Activated CD4-positive, alpha-beta T cell treated with anti-CD3 and anti-CD28 coated beads, Interleukin-2, Interleukin-6, amounts not matched to agents 100 ng/mL and 50 ng/mL, durations not matched to agents 16 hours and 8 hours (primary cell): Measurements from ENCODE around the gene RRP1.

Experiments used
- DNase-seq: peaks from one replicate; pipeline ENCODE4 v3.0.0-alpha.2; 2020

RRP1 gene

DNA sequence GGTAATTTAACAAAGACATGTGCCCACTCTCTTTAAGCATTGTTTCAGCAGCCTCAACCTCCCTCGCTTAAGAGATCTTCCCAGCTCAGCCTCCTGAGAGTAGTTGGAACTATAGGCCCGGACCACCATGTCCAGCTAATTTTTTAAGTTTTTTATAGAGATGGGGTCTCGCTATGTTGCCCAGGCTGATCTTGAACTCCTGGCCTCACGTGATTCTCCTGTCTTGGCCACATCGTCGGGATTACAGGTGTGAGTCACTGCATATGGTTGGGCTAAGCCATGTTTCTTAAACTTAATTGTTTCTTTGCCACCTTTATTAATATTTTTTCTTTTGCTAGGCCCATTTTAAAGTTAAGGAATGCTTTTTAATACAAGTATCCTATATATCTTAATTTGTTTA is 57.1 kb downstream of the RRP1 start:
- no peak for DNase-seq

DNA sequence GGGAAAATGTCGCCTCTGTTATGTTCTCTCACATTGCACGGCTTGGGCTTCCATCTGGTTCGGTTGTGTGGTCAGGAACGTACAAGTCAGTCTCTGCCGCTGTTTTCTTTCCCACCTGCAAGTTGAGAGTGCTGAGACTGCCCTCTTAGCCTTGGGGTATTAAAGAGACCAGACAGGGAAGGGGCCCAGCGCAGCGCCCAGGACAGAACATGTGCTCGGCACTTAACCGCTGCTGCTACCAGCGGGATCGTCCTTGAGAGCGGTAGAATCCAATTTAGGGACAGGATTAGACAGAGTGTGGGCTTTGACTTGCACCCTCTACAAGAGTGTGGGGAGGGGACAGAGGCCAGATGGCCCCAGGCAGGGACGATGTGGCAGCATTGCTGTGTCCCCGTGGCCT is 57.9 kb downstream of the RRP1 start:
- DNase-seq: no peak

DNA sequence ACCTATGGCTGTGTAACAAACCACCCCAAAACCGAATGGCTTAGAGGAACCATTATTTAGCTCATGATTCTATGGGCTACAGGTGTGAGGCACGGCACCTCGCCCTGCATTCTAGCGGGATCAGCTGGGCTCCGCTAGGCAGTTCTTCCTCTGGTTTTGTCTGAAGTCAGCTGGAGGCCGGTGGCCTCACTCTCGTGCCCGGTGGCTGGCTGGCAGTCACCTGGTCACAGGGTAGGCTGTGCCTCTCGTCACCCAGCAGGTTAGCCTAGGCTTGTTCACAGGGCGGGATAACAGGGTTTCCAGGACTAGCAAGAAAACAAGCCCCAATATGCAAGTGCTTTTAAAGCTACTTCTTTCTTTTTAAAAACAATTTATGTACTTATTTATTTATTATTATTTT is 59.4 kb downstream of the RRP1 start:
- no peak for DNase-seq

DNA sequence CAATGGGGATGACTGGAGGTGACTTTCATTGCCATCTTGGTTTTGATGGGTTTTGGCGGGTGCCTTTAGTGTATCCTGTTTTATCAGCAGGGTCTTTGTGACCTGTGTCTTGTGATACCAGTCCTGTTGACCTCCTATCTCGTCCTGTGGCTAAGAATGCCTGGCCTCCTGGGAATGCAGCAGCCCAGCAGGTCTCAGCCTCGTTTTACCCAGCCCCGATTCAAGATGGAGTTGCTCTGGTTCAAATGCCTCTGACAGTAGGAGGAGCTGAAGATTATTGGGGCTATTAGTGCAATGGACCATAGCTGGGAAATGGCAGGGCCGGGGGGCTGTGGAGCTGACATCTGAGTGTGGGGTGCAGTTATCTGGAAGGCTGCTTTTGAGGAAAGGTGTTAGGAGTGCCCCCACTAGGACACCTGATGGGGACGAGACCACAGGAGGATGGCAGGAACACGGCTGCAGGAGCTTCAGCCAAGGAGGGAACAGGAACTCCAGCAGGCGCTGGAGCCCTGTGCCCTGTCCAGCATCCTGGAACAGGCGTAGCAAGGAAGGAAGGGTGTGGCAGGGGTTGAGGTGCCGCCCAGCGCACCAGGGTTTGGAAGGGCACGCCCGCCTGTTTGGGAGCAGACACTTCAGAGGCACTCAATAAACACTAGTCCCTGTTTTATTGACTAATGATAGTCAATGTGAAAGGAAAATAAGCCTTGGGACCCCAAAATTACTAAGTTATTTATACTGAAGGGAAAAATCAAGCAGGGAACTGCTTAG is 60.3 kb downstream of the RRP1 start:
- DNase-seq: no peak

DNA sequence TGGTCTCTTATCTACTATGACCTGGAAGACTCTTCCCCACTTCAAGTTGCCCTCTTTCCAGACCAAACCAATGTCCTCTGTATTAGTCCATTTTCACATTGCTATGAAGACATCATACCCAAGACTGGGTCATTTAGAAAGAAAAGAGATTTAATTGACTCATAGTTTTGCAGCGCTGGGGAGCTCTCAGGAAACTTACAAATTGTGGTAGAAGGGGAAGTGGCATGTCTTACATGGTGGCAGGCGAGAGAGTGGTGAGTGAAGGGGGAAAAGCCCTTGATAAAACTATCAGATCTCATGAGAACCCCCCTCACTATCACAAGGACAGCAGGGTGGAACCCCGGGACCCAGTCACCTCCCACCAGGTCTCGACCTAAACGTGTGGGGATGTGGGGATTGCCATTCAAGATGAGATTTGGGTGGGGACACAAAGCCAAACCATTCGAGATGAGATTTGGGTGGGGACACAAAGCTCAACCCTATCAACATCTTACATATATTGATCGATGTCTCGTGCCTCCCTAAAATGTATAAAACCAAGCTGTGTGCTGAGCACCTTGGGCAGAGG is 61.4 kb downstream of the RRP1 start:
- no peak for DNase-seq

DNA sequence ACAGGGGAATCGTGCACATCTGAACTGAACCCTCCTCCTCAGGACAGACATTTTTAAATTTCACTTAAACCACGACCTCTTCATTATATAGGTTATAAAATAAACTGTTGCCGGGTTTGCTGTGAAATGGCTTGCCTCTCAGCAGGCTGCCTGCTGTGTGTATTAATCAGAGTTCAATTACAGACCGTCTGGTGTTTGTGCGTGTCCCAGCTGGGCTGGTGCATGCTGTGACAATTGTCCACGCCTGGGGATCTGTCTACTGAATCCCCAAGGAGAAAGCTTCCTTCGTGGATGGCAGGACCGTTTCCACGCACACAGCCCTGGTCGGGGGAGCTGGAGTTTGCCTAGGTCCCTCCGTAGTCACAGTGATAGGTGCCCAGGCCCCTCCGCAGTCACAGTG is 62.2 kb downstream of the RRP1 start:
- no peak for DNase-seq

DNA sequence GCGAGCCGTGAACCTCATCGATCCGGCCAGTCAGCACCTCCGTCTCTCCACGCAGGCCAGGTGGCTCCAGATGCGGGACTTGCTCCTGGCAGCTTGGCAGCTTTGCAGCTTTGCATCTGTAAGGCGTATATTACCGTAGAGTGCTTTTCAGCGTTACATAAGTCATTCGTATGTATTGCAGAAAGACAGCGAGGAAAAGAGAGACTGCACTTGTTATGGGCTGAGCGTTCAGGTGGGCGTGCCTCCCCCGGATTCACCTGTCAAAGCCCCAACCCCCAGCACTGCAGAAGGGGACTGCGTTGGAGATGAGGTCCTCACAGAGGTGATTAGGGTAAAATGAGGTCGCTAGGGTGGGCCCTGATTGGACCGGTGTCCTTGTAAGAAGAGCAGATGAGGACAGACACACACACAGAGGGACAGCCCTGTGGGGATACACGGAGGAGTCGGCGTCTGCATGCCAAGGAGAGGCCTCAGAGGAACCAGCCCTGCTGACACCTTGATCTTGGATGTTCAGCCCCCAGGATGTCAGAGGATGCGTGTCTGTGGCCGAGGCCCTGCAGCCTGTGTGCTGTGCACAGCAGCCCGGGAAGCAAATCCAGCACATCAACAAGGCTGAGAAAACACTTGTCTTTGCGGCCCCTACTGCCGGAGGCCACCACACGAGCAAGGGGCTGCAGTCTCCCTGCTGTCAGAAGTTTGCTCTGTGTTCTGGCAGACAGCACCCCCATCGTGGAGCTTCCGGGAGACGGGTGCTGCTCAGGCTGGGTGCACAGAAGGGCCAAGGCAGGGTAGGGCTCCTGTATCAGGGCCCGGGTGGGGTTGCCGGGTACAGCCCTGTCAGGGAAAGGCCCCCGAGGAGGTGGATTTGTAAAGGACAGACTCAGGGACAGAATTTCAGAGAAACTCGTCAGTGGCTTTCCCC is 64.7 kb downstream of the RRP1 start:
- no peak for DNase-seq
